Measurements from ENCODE around the gene CNGB1. TPM values are rescaled to one million over a fixed set of nuclear protein-coding genes. Genes with fewer than 3 reads are reported as not detected.

CNGB1 gene
- total RNA-seq, 1 experiment from 2014 or later = not detected

GRCh38 chr16:57923841-57924240, 47.1 kb downstream of the CNGB1 start:
- intact Hi-C loops (cut with micrococcal nuclease; ENCODE audit: unreplicated experiment) = no loop called here
- no peak for DNase-seq
- Mint-ChIP-seq H3K27ac (ENCODE audit: unreplicated experiment) (no peak overlapping the region), H3K4me1 (ENCODE audit: low read depth, unreplicated experiment) (peaks cover 7% of the 10 kb centered on the region), H3K27me3 (ENCODE audit: insufficient read depth, unreplicated experiment) (no peaks in the 10 kb centered on the region), H3K9me3 (ENCODE audit: unreplicated experiment) (no peaks in the 10 kb centered on the region), H3K36me3 (ENCODE audit: insufficient read depth, unreplicated experiment) (no peaks in the 10 kb centered on the region), H3K4me3 (ENCODE audit: unreplicated experiment) (no peak overlapping the region)
- CTCF ChIA-PET = no interaction called here
- Histone ChIP-seq H3K9me3 (no peaks in the 10 kb centered on the region), H3K4me1 (no peaks in the 10 kb centered on the region), H3K4me3 (ENCODE audit: low read depth, low read length) (no peak overlapping the region), H3K27me3 (replicated peaks; ENCODE audit: control insufficient read depth, insufficient read depth, low read length) (no peaks in the 10 kb centered on the region), H3K36me3 (ENCODE audit: control insufficient read depth, insufficient read depth, low read length) (no peaks in the 10 kb centered on the region)
- POLR2A ChIA-PET = no interaction called here
- no TSS peak for BruUV-seq (replicated peaks)
- TF ChIP-seq CTCF (IDR thresholded peaks at IDR 0.05; ENCODE audit: insufficient read depth in 1 of 2, low read depth in 1 of 2, low read length in 1 of 2, severe bottlenecking in 1 of 2, unreplicated experiment in 1 of 2) = no peak

- Mint-ChIP-seq H3K9me3 (ENCODE audit: unreplicated experiment) (no peaks in the 10 kb centered on the region), H3K36me3 (ENCODE audit: insufficient read depth, unreplicated experiment) (no peaks in the 10 kb centered on the region), H3K27me3 (ENCODE audit: insufficient read depth, unreplicated experiment) (no peaks in the 10 kb centered on the region), H3K4me3 (ENCODE audit: unreplicated experiment) (no peak overlapping the region), H3K4me1 (ENCODE audit: low read depth, unreplicated experiment) (peaks cover 7% of the 10 kb centered on the region), H3K27ac (ENCODE audit: unreplicated experiment) (no peak overlapping the region)
- POLR2A ChIA-PET = no interaction called here
- no peaks in the 10 kb centered on the region for H3K36me3 ChIP-seq (ENCODE audit: control insufficient read depth, insufficient read depth, low read length)
- no peaks in the 10 kb centered on the region for H3K4me1 ChIP-seq
- H3K4me3 ChIP-seq (ENCODE audit: low read depth, low read length) = no peak overlapping the region
- no peaks in the 10 kb centered on the region for H3K9me3 ChIP-seq
- no peak for TF ChIP-seq CTCF (IDR thresholded peaks at IDR 0.05; ENCODE audit: insufficient read depth in 1 of 2, low read depth in 1 of 2, low read length in 1 of 2, severe bottlenecking in 1 of 2, unreplicated experiment in 1 of 2)
- intact Hi-C loops (cut with micrococcal nuclease; ENCODE audit: unreplicated experiment) = no loop called here
- no peaks in the 10 kb centered on the region for H3K27me3 ChIP-seq (replicated peaks; ENCODE audit: control insufficient read depth, insufficient read depth, low read length)
- CTCF ChIA-PET = no interaction called here
- DNase-seq = no peak
- no TSS peak for BruUV-seq (replicated peaks)
These were observed 47.5 kb downstream of the CNGB1 start for GRCh38 chr16:57923418-57923817.

- Histone ChIP-seq H3K9me3 (no peaks in the 10 kb centered on the region), H3K4me3 (ENCODE audit: low read depth, low read length) (no peak overlapping the region), H3K4me1 (no peaks in the 10 kb centered on the region), H3K36me3 (ENCODE audit: control insufficient read depth, insufficient read depth, low read length) (no peaks in the 10 kb centered on the region), H3K27me3 (replicated peaks; ENCODE audit: control insufficient read depth, insufficient read depth, low read length) (no peaks in the 10 kb centered on the region)
- no peak for DNase-seq
- Mint-ChIP-seq H3K9me3 (ENCODE audit: unreplicated experiment) (no peaks in the 10 kb centered on the region), H3K4me3 (ENCODE audit: unreplicated experiment) (no peak overlapping the region), H3K27me3 (ENCODE audit: insufficient read depth, unreplicated experiment) (no peaks in the 10 kb centered on the region), H3K27ac (ENCODE audit: unreplicated experiment) (no peak overlapping the region), H3K4me1 (ENCODE audit: low read depth, unreplicated experiment) (peaks cover 7% of the 10 kb centered on the region), H3K36me3 (ENCODE audit: insufficient read depth, unreplicated experiment) (no peaks in the 10 kb centered on the region)
- intact Hi-C loops (cut with micrococcal nuclease; ENCODE audit: unreplicated experiment) = no loop called here
- POLR2A ChIA-PET = interaction anchor here (0.6 kb wide), 1 partner anchor 128 kb away, joined by 4 read pairs; no protein-coding TSS in a partner anchor
- no TSS peak for BruUV-seq (replicated peaks)
- TF ChIP-seq CTCF (IDR thresholded peaks at IDR 0.05; ENCODE audit: insufficient read depth in 1 of 2, low read depth in 1 of 2, low read length in 1 of 2, severe bottlenecking in 1 of 2, unreplicated experiment in 1 of 2) = no peak
- CTCF ChIA-PET = interaction anchor here (0.6 to 0.7 kb wide), 3 partner anchors 20 to 112 kb away, joined by 3 read pairs; no protein-coding TSS in a partner anchor
These were observed 50.1 kb downstream of the CNGB1 start for GRCh38 chr16:57920880-57921229.

Data from Caco-2 (cell line).